C4-2B (cell line): ENCODE measurements around the gene COL4A2.

Experiments used
- CTCF ChIP-seq: fragments of 450-650 bp; conservative IDR thresholded peaks from 2 replicates; pipeline ENCODE4 v1.5.1; 2017; ENCODE audit warnings: mild to moderate bottlenecking
- ZFX ChIP-seq: fragments of 450-650 bp; IDR thresholded peaks from 2 replicates; pipeline ENCODE4 v1.6.1; 2017

GRCh38 chr13:110400786-110401533 lies 93.9 kb downstream of the COL4A2 start:
- TF ChIP-seq CTCF, result no peak
- no peak for TF ChIP-seq ZFX
